Neuron (in vitro differentiated cells): ENCODE results near the gene COL5A1.

ENCODE experiments used
- H2AFZ ChIP-seq: one replicate; pipeline ENCODE4 v1.6.1; 2013; ENCODE audit warnings: low read depth, mild to moderate bottlenecking, inconsistent platforms, low read length, moderate library complexity
- H3K27me3 ChIP-seq: one replicate; pipeline ENCODE4 v1.6.1; 2013; ENCODE audit warnings: low read length; ENCODE audit not compliant: insufficient read depth
- H3K36me3 ChIP-seq: one replicate; pipeline ENCODE4 v1.6.1; 2013; ENCODE audit warnings: low read length; ENCODE audit not compliant: insufficient read depth
- H3K4me1 ChIP-seq: one replicate; pipeline ENCODE4 v1.6.1; 2013; ENCODE audit warnings: low read length; ENCODE audit not compliant: insufficient read depth
- H3K4me3 ChIP-seq: 2 replicates; pipeline ENCODE4 v1.5.1; 2013; ENCODE audit warnings: mild to moderate bottlenecking, low read length, moderate library complexity
- H3K9me3 ChIP-seq: one replicate; pipeline ENCODE4 v1.6.1; 2013; ENCODE audit warnings: low read length

The COL5A1 gene

GRCh38 chr9:134617246-134617645, 24.4 kb upstream of the COL5A1 start:
- H3K4me1 ChIP-seq: no peaks in the 10 kb centered on the region

GRCh38 chr9:134617836-134618162, 23.8 kb upstream of the COL5A1 start:
- Histone ChIP-seq H3K4me1 (no peaks in the 10 kb centered on the region), H3K9me3 (no peaks in the 10 kb centered on the region), H2AFZ (no peak overlapping the region), H3K36me3 (no peaks in the 10 kb centered on the region), H3K27me3 (peaks cover 5% of the 10 kb centered on the region), H3K4me3 (no peak overlapping the region)

More at GRCh38 chr9:134617246-134617645, 24.4 kb upstream of the COL5A1 start:
- peaks cover 5% of the 10 kb centered on the region for H3K27me3 ChIP-seq
- H3K4me3 ChIP-seq: no peak overlapping the region
- H3K36me3 ChIP-seq: no peaks in the 10 kb centered on the region
- H3K9me3 ChIP-seq: no peaks in the 10 kb centered on the region
- no peak overlapping the region for H2AFZ ChIP-seq

GRCh38 chr9:134618163-134618832, 23.3 kb upstream of the COL5A1 start:
- H3K4me3 ChIP-seq: no peak overlapping the region
- H3K9me3 ChIP-seq: no peaks in the 10 kb centered on the region
- H3K4me1 ChIP-seq: no peaks in the 10 kb centered on the region

GRCh38 chr9:134618833-134619447, 22.7 kb upstream of the COL5A1 start:
- peaks cover 11% of the 10 kb centered on the region for H3K27me3 ChIP-seq
- H3K36me3 ChIP-seq: no peaks in the 10 kb centered on the region
- H3K9me3 ChIP-seq: no peaks in the 10 kb centered on the region
- no peak overlapping the region for H2AFZ ChIP-seq
- H3K4me3 ChIP-seq: no peak overlapping the region
- no peaks in the 10 kb centered on the region for H3K4me1 ChIP-seq

More at GRCh38 chr9:134618163-134618832, 23.3 kb upstream of the COL5A1 start:
- H3K27me3 ChIP-seq: peaks cover 6% of the 10 kb centered on the region
- H2AFZ ChIP-seq: no peak overlapping the region
- no peaks in the 10 kb centered on the region for H3K36me3 ChIP-seq

- Histone ChIP-seq H3K27me3 (peaks cover 12% of the 10 kb centered on the region), H3K36me3 (no peaks in the 10 kb centered on the region), H3K4me1 (no peaks in the 10 kb centered on the region), H3K9me3 (no peaks in the 10 kb centered on the region), H2AFZ (no peak overlapping the region), H3K4me3 (no peak overlapping the region)
These were observed 22.1 kb upstream of the COL5A1 start for GRCh38 chr9:134619448-134619982.

- Histone ChIP-seq H3K9me3 (no peaks in the 10 kb centered on the region), H3K27me3 (peaks cover 17% of the 10 kb centered on the region), H3K4me1 (no peaks in the 10 kb centered on the region), H2AFZ (no peak overlapping the region), H3K4me3 (no peak overlapping the region), H3K36me3 (no peaks in the 10 kb centered on the region)
These were observed 21.5 kb upstream of the COL5A1 start for GRCh38 chr9:134619983-134620661.

GRCh38 chr9:134620751-134621557, 20.6 kb upstream of the COL5A1 start:
- Histone ChIP-seq H3K27me3 (peaks cover 22% of the 10 kb centered on the region), H3K4me1 (no peaks in the 10 kb centered on the region), H3K4me3 (no peak overlapping the region), H3K9me3 (no peaks in the 10 kb centered on the region), H3K36me3 (no peaks in the 10 kb centered on the region), H2AFZ (no peak overlapping the region)

GRCh38 chr9:134621558-134622110, 20.0 kb upstream of the COL5A1 start:
- no peaks in the 10 kb centered on the region for H3K36me3 ChIP-seq
- no peak overlapping the region for H2AFZ ChIP-seq

GRCh38 chr9:134622896-134623257, 18.7 kb upstream of the COL5A1 start:
- Histone ChIP-seq H3K27me3 (peaks cover 35% of the 10 kb centered on the region), H3K9me3 (no peaks in the 10 kb centered on the region), H2AFZ (no peak overlapping the region), H3K4me1 (no peaks in the 10 kb centered on the region), H3K36me3 (no peaks in the 10 kb centered on the region), H3K4me3 (no peak overlapping the region)

More at GRCh38 chr9:134621558-134622110, 20.0 kb upstream of the COL5A1 start:
- no peak overlapping the region for H3K4me3 ChIP-seq
- H3K27me3 ChIP-seq: peaks cover 25% of the 10 kb centered on the region
- H3K9me3 ChIP-seq: no peaks in the 10 kb centered on the region
- H3K4me1 ChIP-seq: no peaks in the 10 kb centered on the region

GRCh38 chr9:134623258-134624066, 18.1 kb upstream of the COL5A1 start:
- Histone ChIP-seq H3K36me3 (no peaks in the 10 kb centered on the region), H3K4me3 (no peak overlapping the region), H2AFZ (no peak overlapping the region), H3K9me3 (no peaks in the 10 kb centered on the region), H3K27me3 (peaks cover 38% of the 10 kb centered on the region), H3K4me1 (no peaks in the 10 kb centered on the region)

- peaks cover 41% of the 10 kb centered on the region for H3K27me3 ChIP-seq
- H2AFZ ChIP-seq: no peak overlapping the region
- no peak overlapping the region for H3K4me3 ChIP-seq
- no peaks in the 10 kb centered on the region for H3K36me3 ChIP-seq
- no peaks in the 10 kb centered on the region for H3K4me1 ChIP-seq
- H3K9me3 ChIP-seq: no peaks in the 10 kb centered on the region
These were observed 17.4 kb upstream of the COL5A1 start for GRCh38 chr9:134624137-134624591.

GRCh38 chr9:134624621-134625181, 16.9 kb upstream of the COL5A1 start:
- no peaks in the 10 kb centered on the region for H3K4me1 ChIP-seq
- H3K36me3 ChIP-seq: no peaks in the 10 kb centered on the region
- no peak overlapping the region for H3K4me3 ChIP-seq
- peaks cover 41% of the 10 kb centered on the region for H3K27me3 ChIP-seq
- no peaks in the 10 kb centered on the region for H3K9me3 ChIP-seq
- no peak overlapping the region for H2AFZ ChIP-seq
